HUES48 (cell line): Measurements from ENCODE around the gene NFATC4.

Experiments used
- H3K27ac ChIP-seq: one replicate; pipeline ENCODE4 v1.7.0; 2013; ENCODE audit warnings: low read depth, low read length, inconsistent platforms
- H3K27me3 ChIP-seq: 2 replicates; pipeline ENCODE4 v1.6.1; 2013; ENCODE audit warnings: mild to moderate bottlenecking, low read length; ENCODE audit not compliant: control insufficient read depth, insufficient read depth
- H3K36me3 ChIP-seq: 2 replicates; pipeline ENCODE4 v1.6.1; 2013; ENCODE audit warnings: low read length; ENCODE audit not compliant: control insufficient read depth, insufficient read depth
- H3K4me1 ChIP-seq: 2 replicates; pipeline ENCODE4 v1.6.1; 2013; ENCODE audit warnings: mild to moderate bottlenecking, low read length; ENCODE audit not compliant: control insufficient read depth, insufficient read depth
- H3K4me3 ChIP-seq: 2 replicates; pipeline ENCODE4 v1.5.1; 2013; ENCODE audit warnings: mild to moderate bottlenecking, low read depth, low read length
- H3K9ac ChIP-seq: 2 replicates; pipeline ENCODE4 v1.6.1; 2013; ENCODE audit warnings: mild to moderate bottlenecking, low read depth, low read length, moderate library complexity
- H3K9me3 ChIP-seq: 2 replicates; pipeline ENCODE4 v1.6.1; 2013; ENCODE audit warnings: low read length; ENCODE audit not compliant: control insufficient read depth, insufficient read depth

Gene NFATC4

GRCh38 chr14:24426912-24427536, 59.0 kb downstream of the NFATC4 start:
- no peak overlapping the region for H3K9ac ChIP-seq
- peaks cover 17% of the 10 kb centered on the region; the same call in 1 of the 2 replicates for H3K4me1 ChIP-seq
- H3K27me3 ChIP-seq = peaks cover 13% of the 10 kb centered on the region; the same call in 1 of the 2 replicates
- H3K36me3 ChIP-seq = no peaks in the 10 kb centered on the region
- H3K4me3 ChIP-seq = no peak overlapping the region
- H3K9me3 ChIP-seq = no peaks in the 10 kb centered on the region
- H3K27ac ChIP-seq = no peak overlapping the region

- peaks cover 5% of the 10 kb centered on the region for H3K36me3 ChIP-seq
- H3K4me1 ChIP-seq = peaks cover 17% of the 10 kb centered on the region; the same call in 1 of the 2 replicates
- no peaks in the 10 kb centered on the region for H3K9me3 ChIP-seq
- H3K4me3 ChIP-seq = no peak overlapping the region
- H3K27ac ChIP-seq = no peak overlapping the region
- peaks cover 11% of the 10 kb centered on the region; the same call in 1 of the 2 replicates for H3K27me3 ChIP-seq
- H3K9ac ChIP-seq = no peak overlapping the region
These were observed 59.8 kb downstream of the NFATC4 start for GRCh38 chr14:24427537-24428508.

GRCh38 chr14:24428628-24429394, 60.8 kb downstream of the NFATC4 start:
- H3K27ac ChIP-seq = no peak overlapping the region

More at GRCh38 chr14:24428628-24429394, 60.8 kb downstream of the NFATC4 start:
- H3K4me1 ChIP-seq = peaks cover 17% of the 10 kb centered on the region; the same call in 1 of the 2 replicates
- peaks cover 14% of the 10 kb centered on the region for H3K36me3 ChIP-seq
- H3K4me3 ChIP-seq = peak overlapping the region; percentile 80; the same call in 1 of the 2 replicates
- peaks cover 11% of the 10 kb centered on the region; the same call in 1 of the 2 replicates for H3K27me3 ChIP-seq
- no peaks in the 10 kb centered on the region for H3K9me3 ChIP-seq
- no peak overlapping the region for H3K9ac ChIP-seq
